Panc1 (cell line): ENCODE measurements around the gene YIF1A. TPM values are rescaled to one million over a fixed set of nuclear protein-coding genes. Genes with fewer than 3 reads are reported as not detected.

Experiments
- ATAC-seq: fragments of 200-7000 bp; cut with Tn5 transposase; 2 replicates; pipeline ENCODE4 v1.9.1; 2020; ENCODE audit warnings: mild to moderate bottlenecking, moderate library complexity
- BruUV-seq: library from RNA; stranded (reverse); fragments of 400-500 nt; replicated peaks from 2 replicates; lab custom pipeline; 2021; lab: Mats Ljungman, UMichigan
- CTCF ChIA-PET: fragments of 300-600 bp; sonication (Branson Sonifier 250); formaldehyde crosslinking; loops from one replicate; lab custom pipeline; 2022; ENCODE audit warnings: antibody characterized with exemption; lab: Charles Lee
- POLR2A ChIA-PET: fragments of 300-600 bp; sonication (Branson Sonifier 250); formaldehyde crosslinking; loops from one replicate; lab custom pipeline; 2022; ENCODE audit warnings: antibody characterized with exemption; lab: Charles Lee
- DNase-seq: peaks from one replicate; pipeline ENCODE4 v3.0.0-alpha.2; 2010; ENCODE audit warnings: low read depth, low spot score
- H3K27ac ChIP-seq: 2 replicates; pipeline ENCODE4 v1.5.1; 2011; ENCODE audit warnings: mild to moderate bottlenecking, low read length, inconsistent platforms
- H3K27me3 ChIP-seq: fragments of 200-500 bp; sonication (Bioruptor generic); 2 replicates; pipeline ENCODE4 v1.6.0; 2014; ENCODE audit warnings: low read length, inconsistent platforms; ENCODE audit not compliant: control insufficient read depth, insufficient read depth
- H3K36me3 ChIP-seq: fragments of 200-500 bp; sonication (Bioruptor generic); 2 replicates; pipeline ENCODE4 v1.5.1; 2014; ENCODE audit warnings: inconsistent platforms, mild to moderate bottlenecking, low read length, moderate library complexity; ENCODE audit not compliant: control insufficient read depth, insufficient read depth
- H3K4me1 ChIP-seq: 2 replicates; pipeline ENCODE4 v1.5.1; 2011; ENCODE audit warnings: inconsistent platforms, mild to moderate bottlenecking, low read length, moderate library complexity; ENCODE audit not compliant: control insufficient read depth, insufficient read depth
- H3K4me3 ChIP-seq, 2 experiments: 2 replicates each; pipeline ENCODE4 v1.5.1; 2011 to 2012; ENCODE audit warnings: low read depth in 2 of 2, low read length in 2 of 2, mild to moderate bottlenecking in 2 of 2, inconsistent platforms in 1 of 2, moderate library complexity in 1 of 2
- H3K9me3 ChIP-seq: fragments of 200-500 bp; sonication (Bioruptor generic); 2 replicates; pipeline ENCODE4 v1.5.1; 2014; ENCODE audit warnings: low read depth, mild to moderate bottlenecking, inconsistent platforms, low read length, moderate library complexity; ENCODE audit not compliant: control insufficient read depth, insufficient read depth
- CTCF ChIP-seq: fragments of 450-650 bp; IDR thresholded peaks from 2 replicates; pipeline ENCODE4 v1.5.1; 2017; ENCODE audit warnings: mild to moderate bottlenecking
- POLR2AphosphoS5 ChIP-seq: IDR thresholded peaks from 2 replicates; pipeline ENCODE4 v1.6.1; 2012; ENCODE audit warnings: mild to moderate bottlenecking, low read depth, low read length, moderate library complexity
- SIN3A ChIP-seq: IDR thresholded peaks from 2 replicates; pipeline ENCODE4 v1.6.1; 2012; ENCODE audit warnings: low read depth, mild to moderate bottlenecking, low read length, moderate library complexity, borderline replicate concordance; ENCODE audit not compliant: insufficient read depth
- TCF7L2 ChIP-seq: IDR thresholded peaks from 2 replicates; pipeline ENCODE4 v1.6.1; 2011; ENCODE audit warnings: mild to moderate bottlenecking, low read depth, low read length, inconsistent platforms
- in situ Hi-C: cut with HindIII; loops from 2 replicates; pipeline ENCODE4 v1.10.0; 2016; ENCODE audit warnings: low sequenced_read_pairs, low pct_unique_long_range_greater_than_20kb
- intact Hi-C: fragments of 100-400 bp; cut with micrococcal nuclease; formaldehyde crosslinking; loops from one replicate; pipeline ENCODE4 v1.10.0; 2022; ENCODE audit not compliant: unreplicated experiment
- total RNA-seq: library from RNA; stranded (reverse); gene quantifications from one replicate; pipeline ENCODE4 v1.2.1, GENCODE V29; 2021; ENCODE audit not compliant: unreplicated experiment
- TF ChIP-seq, protein P1 (sequence below), 2 experiments: IDR thresholded peaks; 2 replicates each; pipeline ENCODE4 v1.6.1; 2011 to 2012; ENCODE audit warnings: low read depth in 2 of 2, control low read depth in 1 of 2, low read length in 1 of 2, mild to moderate bottlenecking in 1 of 2, moderate library complexity in 1 of 2; ENCODE audit not compliant: insufficient read depth in 1 of 2

YIF1A gene
- total RNA-seq, 1 experiment from 2014 or later = 196 TPM

GRCh38 chr11:66289548-66290329, 796 bp upstream of the YIF1A start:
- in situ Hi-C loops = no loop called here
- ChIA-PET POLR2A (interaction anchor here (0.5 to 1.2 kb wide), 10 partner anchors 8 to 1147 kb away, joined by 4 to 9 read pairs (median 5); partner anchors contain the start of gene CNIH2), CTCF (interaction anchor here (0.9 to 1.3 kb wide), 2 partner anchors 22 to 67 kb away, joined by 3 to 5 read pairs; no protein-coding TSS in a partner anchor)
- Histone ChIP-seq H3K4me3 (peak overlapping the region; percentile 83 to 86), H3K36me3 (no peaks in the 10 kb centered on the region; the same call in none of the 2 replicates), H3K27me3 (no peaks in the 10 kb centered on the region), H3K27ac (peak overlapping the region; percentile 82), H3K4me1 (peaks cover 20% of the 10 kb centered on the region), H3K9me3 (no peaks in the 10 kb centered on the region)
- ATAC-seq = peak; percentile 42
- intact Hi-C loops = no loop called here
- peak; percentile 24 for DNase-seq
- TSS peak; percentile 79 for BruUV-seq
- TF ChIP-seq CTCF (no peak), SIN3A (peak; percentile 97; the same call in 1 of the 2 replicates), TCF7L2 (no peak), POLR2AphosphoS5 (no peak)
- TF ChIP-seq, protein P1, sequence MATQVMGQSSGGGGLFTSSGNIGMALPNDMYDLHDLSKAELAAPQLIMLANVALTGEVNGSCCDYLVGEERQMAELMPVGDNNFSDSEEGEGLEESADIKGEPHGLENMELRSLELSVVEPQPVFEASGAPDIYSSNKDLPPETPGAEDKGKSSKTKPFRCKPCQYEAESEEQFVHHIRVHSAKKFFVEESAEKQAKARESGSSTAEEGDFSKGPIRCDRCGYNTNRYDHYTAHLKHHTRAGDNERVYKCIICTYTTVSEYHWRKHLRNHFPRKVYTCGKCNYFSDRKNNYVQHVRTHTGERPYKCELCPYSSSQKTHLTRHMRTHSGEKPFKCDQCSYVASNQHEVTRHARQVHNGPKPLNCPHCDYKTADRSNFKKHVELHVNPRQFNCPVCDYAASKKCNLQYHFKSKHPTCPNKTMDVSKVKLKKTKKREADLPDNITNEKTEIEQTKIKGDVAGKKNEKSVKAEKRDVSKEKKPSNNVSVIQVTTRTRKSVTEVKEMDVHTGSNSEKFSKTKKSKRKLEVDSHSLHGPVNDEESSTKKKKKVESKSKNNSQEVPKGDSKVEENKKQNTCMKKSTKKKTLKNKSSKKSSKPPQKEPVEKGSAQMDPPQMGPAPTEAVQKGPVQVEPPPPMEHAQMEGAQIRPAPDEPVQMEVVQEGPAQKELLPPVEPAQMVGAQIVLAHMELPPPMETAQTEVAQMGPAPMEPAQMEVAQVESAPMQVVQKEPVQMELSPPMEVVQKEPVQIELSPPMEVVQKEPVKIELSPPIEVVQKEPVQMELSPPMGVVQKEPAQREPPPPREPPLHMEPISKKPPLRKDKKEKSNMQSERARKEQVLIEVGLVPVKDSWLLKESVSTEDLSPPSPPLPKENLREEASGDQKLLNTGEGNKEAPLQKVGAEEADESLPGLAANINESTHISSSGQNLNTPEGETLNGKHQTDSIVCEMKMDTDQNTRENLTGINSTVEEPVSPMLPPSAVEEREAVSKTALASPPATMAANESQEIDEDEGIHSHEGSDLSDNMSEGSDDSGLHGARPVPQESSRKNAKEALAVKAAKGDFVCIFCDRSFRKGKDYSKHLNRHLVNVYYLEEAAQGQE (IDR thresholded peaks at IDR 0.05; ENCODE audit: insufficient read depth in 1 of 2, low read depth in 2 of 2, low read length in 1 of 2) = peak; percentile 97 to 99

DNA sequence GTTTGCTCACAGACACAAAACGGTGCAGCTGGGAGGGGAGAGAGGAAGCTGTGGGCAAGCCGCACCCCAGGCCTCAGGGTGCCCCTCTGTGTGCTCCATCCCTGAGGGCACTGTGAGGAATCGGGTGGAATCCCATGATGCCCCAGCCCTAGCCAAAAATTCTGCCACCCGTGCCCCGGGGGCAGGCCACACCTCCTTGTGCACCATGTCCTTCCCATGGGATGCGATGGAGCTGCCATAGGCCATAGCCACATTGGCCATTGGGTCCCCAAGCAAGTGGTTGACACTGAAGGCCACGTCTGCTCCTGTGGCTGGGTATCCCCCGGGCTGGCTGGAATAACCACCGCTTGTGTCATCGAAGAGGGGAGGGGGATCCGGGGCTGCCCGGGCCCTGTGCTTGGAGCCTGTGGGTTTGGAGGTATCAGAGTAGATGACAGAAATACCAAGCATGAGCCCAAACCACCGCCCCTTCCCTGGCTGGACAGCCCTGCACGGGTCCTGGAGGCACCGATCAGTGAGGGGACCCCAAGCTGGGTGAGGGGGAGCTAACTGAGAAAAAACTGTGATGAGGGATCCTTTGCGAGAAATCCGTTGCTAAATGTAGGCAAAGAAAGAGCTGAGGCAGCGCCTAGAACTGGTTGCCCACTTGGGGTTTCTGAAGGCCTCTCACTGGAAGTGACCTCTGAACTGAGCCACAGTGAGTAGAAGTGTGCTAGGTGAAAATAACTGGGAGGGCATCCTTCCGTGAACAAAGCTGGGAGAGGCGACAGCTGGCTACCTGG, 863 bp downstream of the YIF1A start:
- H3K36me3 ChIP-seq = no peaks in the 10 kb centered on the region; the same call in none of the 2 replicates
- POLR2A ChIA-PET = interaction anchor here (0.6 kb wide), 2 partner anchors 12 to 78 kb away, joined by 3 to 6 read pairs; no protein-coding TSS in a partner anchor
- H3K27ac ChIP-seq = peak overlapping the region; percentile 98
- no peak for DNase-seq
- peaks cover 26% of the 10 kb centered on the region for H3K4me1 ChIP-seq
- in situ Hi-C loops (no loop called here), intact Hi-C loops (no loop called here)
- H3K9me3 ChIP-seq = no peaks in the 10 kb centered on the region
- TF ChIP-seq CTCF = no peak
- no peak for TF ChIP-seq SIN3A
- peak; percentile 21; the same call in 1 of the 2 replicates for TF ChIP-seq POLR2AphosphoS5
- ATAC-seq = peak; percentile 1; the same call in 1 of the 2 replicates
- TSS peak; percentile 73 for BruUV-seq
- peak overlapping the region; percentile 83 to 86 for H3K4me3 ChIP-seq
- H3K27me3 ChIP-seq = no peaks in the 10 kb centered on the region
- CTCF ChIA-PET = no interaction called here
